GM12873 (cell line): Measurements from ENCODE around the gene NUAK1.

ENCODE experiments used
- CTCF ChIP-seq: IDR thresholded peaks from 2 replicates; pipeline ENCODE4 v1.5.1; 2012; ENCODE audit warnings: low read depth, mild to moderate bottlenecking, moderate library complexity, low read length, control low read depth; ENCODE audit not compliant: insufficient read depth; ENCODE audit errors: missing control alignments

NUAK1 gene

GRCh38 chr12:106112145-106112821 lies 26.5 kb downstream of the NUAK1 start:
- no peak for TF ChIP-seq CTCF

GRCh38 chr12:106110626-106111300 lies 28.0 kb downstream of the NUAK1 start:
- no peak for TF ChIP-seq CTCF

DNA sequence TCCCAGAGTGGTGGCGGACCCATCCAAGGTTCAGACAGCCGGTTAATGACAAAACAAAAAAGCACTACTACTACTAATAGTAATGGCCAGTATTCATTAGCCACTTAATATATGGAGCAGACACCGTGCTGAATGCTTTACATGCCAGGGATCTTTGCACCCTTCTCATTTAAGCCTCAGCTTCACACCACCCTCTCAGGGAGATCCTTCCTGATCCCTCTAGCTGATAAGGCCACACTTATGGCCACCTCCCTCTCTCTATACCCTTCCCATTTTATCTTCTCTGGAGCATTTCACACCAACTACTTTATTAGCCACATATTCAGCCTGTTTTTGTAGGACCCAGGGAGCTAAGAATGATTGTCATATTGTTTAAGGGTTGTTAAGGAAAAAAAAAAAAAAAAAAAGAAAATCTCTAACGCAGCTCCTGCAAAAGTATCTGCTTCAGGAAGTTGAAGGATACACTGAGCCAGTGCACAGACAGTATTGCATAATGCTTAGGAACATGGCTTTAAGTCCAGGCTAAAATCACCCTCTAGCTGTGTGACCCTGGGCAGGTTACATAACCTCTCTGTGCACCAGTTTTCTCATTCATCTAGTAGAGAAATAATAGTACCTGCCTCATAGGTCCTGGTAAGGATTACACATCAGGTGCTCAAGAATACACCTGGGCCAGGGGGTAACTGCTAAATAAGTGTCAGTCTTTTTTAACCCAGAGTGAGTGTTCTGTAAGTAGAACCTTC lies 29.4 kb downstream of the NUAK1 start:
- TF ChIP-seq CTCF: no peak

DNA sequence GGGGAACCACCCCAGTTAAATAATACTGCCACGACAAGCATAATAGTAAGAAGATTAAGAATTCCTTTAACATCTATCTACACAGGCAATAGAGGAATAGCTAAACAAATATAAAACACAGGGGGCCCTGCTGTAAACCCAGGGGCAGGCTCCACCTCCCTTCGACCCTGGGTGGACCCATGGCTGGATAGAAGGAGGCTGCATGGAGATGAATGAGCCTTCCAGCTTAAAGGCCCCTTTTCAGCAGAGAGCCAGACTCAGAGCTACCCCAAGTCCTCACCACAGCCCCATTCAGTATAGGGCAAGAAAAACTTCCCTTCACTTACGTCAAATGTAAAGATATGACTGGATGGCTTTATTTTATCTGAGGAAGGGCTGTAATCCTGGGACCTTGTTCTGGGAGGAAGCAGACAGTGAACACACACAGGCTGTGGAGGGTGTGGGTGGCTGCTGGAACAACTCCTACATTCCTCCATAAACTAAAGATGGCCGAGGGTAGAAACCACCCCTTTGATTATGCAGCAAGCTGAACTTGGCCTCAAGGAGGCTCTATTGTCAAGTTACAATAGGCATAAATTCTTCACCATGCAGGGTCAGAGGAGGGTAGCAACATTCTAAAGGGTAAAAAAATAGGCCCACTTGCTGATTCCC lies 30.4 kb downstream of the NUAK1 start:
- no peak for TF ChIP-seq CTCF

DNA sequence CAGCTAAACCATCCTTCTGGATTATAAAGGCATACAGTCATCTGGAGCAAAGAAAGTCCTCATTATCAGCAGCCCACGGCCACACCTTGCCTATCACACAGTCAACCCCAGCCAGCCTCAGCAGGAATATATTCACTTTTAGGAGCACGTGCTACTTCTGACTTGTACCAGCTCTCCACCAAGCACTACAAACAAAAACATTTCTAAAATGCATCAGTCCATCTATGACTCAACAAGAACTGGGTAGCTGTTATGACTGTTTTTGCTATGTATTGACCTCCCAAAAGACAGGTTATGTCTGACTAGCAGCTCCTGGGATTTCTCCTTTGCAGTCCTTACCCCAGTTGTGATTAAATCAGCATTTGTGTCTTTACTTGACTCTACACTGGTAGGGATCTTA lies 31.2 kb downstream of the NUAK1 start:
- no peak for TF ChIP-seq CTCF

GRCh38 chr12:106106892-106107291 lies 31.9 kb downstream of the NUAK1 start:
- no peak for TF ChIP-seq CTCF
